HG03565 (cell line): ENCODE data around the gene KRT4.

Experiments
- ATAC-seq: cut with Tn5 transposase; IDR thresholded peaks from one replicate; pipeline ENCODE4 v1.9.1; 2021; ENCODE audit warnings: mild to moderate bottlenecking, moderate library complexity; ENCODE audit not compliant: unreplicated experiment

KRT4 gene

DNA sequence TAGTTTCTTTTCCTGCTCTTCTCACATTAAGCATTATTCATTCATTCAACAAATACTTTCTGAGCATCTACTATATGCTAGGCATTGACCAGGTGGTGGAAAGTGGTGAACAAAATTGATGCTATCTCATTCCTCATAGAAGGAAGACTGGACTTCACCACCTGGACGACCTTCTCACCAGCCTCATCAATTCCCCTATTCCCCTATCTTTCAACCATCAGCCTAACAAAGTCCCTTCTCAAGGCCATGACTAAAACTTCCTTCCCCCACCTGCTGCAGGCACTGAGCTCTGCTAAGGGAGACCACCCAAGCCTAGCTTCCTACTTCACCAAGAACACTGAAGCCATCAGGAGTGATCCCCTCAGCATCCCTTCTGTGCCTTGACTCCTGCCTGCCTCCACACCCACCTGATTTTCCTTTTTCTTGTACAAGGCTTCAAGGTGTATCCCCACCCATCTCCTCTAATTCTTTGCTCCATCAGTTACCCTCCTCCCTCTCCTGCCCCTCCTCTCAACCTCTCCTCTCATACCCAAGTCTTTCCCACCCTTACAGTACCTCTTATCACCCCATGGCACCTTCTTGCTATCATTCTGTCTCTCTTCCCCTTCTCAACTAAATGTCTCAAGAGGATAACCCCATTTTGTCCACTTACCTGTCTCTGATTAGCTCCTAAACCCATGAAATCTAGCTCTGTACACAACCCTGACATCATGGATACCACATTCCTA, 56.3 kb downstream of the KRT4 start:
- ATAC-seq, result no peak
